ENCODE measurements around the gene TNFSF15.

DNA sequence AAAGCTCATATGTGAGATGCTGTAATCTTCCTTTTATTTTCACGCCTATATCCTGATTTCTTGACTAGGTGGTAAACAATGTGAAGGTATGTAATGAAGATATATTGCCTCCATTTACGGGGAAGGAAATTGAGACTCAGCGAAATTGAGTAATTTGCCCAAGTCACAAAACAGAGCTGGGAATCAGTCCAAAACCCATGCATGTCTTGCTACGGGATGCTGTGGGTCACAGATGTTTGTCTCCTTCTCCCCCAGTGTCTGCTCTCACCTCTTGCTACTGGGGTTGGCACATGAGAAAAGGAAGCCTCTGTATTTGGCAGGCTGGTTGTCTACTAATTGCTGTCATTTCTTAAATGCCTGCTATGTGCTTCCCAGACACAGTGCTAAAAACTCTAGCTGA is 70.1 kb downstream of the TNFSF15 start:
- TF ChIP-seq, protein P1, sequence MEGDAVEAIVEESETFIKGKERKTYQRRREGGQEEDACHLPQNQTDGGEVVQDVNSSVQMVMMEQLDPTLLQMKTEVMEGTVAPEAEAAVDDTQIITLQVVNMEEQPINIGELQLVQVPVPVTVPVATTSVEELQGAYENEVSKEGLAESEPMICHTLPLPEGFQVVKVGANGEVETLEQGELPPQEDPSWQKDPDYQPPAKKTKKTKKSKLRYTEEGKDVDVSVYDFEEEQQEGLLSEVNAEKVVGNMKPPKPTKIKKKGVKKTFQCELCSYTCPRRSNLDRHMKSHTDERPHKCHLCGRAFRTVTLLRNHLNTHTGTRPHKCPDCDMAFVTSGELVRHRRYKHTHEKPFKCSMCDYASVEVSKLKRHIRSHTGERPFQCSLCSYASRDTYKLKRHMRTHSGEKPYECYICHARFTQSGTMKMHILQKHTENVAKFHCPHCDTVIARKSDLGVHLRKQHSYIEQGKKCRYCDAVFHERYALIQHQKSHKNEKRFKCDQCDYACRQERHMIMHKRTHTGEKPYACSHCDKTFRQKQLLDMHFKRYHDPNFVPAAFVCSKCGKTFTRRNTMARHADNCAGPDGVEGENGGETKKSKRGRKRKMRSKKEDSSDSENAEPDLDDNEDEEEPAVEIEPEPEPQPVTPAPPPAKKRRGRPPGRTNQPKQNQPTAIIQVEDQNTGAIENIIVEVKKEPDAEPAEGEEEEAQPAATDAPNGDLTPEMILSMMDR (IDR thresholded peaks at IDR 0.05; ENCODE audit: insufficient read depth, low read length, poor library complexity, severe bottlenecking) = no peak
- no peak for TF ChIP-seq EZH2phosphoT487 (conservative IDR thresholded peaks at IDR 0.05; ENCODE audit: low read length)
